Endodermal cell (in vitro differentiated cells): ENCODE measurements around the gene TRPM4. TPM values are rescaled to one million over a fixed set of nuclear protein-coding genes. Genes with fewer than 3 reads are reported as not detected.

ENCODE experiments used
- DNase-seq: peaks from one replicate; pipeline ENCODE4 v3.0.0-alpha.2; 2017
- H3K27ac ChIP-seq: 2 replicates; pipeline ENCODE4 v1.5.1; 2013; ENCODE audit warnings: mild to moderate bottlenecking, low read depth, low read length, moderate library complexity
- H3K27me3 ChIP-seq: 2 replicates; pipeline ENCODE4 v1.6.1; 2013; ENCODE audit warnings: mild to moderate bottlenecking, low read length, moderate library complexity; ENCODE audit not compliant: insufficient read depth, control insufficient read depth, poor library complexity, severe bottlenecking
- H3K36me3 ChIP-seq: 2 replicates; pipeline ENCODE4 v1.7.0; 2013; ENCODE audit warnings: mild to moderate bottlenecking, low read length, moderate library complexity; ENCODE audit not compliant: control insufficient read depth, insufficient read depth
- H3K4me1 ChIP-seq: one replicate; pipeline ENCODE4 v1.7.0; 2013; ENCODE audit warnings: low read length; ENCODE audit not compliant: control insufficient read depth, insufficient read depth
- H3K4me3 ChIP-seq: 2 replicates; pipeline ENCODE4 v1.5.1; 2013; ENCODE audit warnings: mild to moderate bottlenecking, low read length, moderate library complexity
- H3K9ac ChIP-seq: 2 replicates; pipeline ENCODE4 v1.6.1; 2013; ENCODE audit warnings: mild to moderate bottlenecking, low read length, moderate library complexity; ENCODE audit not compliant: poor library complexity, severe bottlenecking; ENCODE audit errors: extremely low read depth
- H3K9me3 ChIP-seq: 2 replicates; pipeline ENCODE4 v1.6.1; 2013; ENCODE audit warnings: mild to moderate bottlenecking, low read length, moderate library complexity; ENCODE audit not compliant: control insufficient read depth
- H3K27ac Mint-ChIP-seq: 2 replicates; pipeline ENCODE4 v1.8.0; 2020; ENCODE audit warnings: mixed read lengths
- H3K27me3 Mint-ChIP-seq: 2 replicates; pipeline ENCODE4 v1.8.0; 2021; ENCODE audit warnings: mild to moderate bottlenecking, mixed read lengths; ENCODE audit not compliant: insufficient read depth
- H3K36me3 Mint-ChIP-seq: 2 replicates; pipeline ENCODE4 v1.8.0; 2020; ENCODE audit warnings: low read depth, mixed read lengths
- H3K4me1 Mint-ChIP-seq: 2 replicates; pipeline ENCODE4 v1.8.0; 2020; ENCODE audit warnings: mixed read lengths
- H3K4me3 Mint-ChIP-seq: 2 replicates; pipeline ENCODE4 v1.8.0; 2020; ENCODE audit warnings: mild to moderate bottlenecking, moderate library complexity, mixed read lengths
- H3K9me3 Mint-ChIP-seq: 2 replicates; pipeline ENCODE4 v1.8.0; 2020; ENCODE audit warnings: mild to moderate bottlenecking, mixed read lengths
- WGBS, 2 experiments: methylation state at CpG; one replicate each; pipeline versions ENCODE4 v1.1.5 to v1.1.7; 2013; ENCODE audit warnings: missing lambda C conversion rate in 2 of 2, mixed read lengths in 1 of 2; ENCODE audit not compliant: insufficient coverage in 1 of 2, insufficient read length in 1 of 2; 5-methylcytosine and 5-hydroxymethylcytosine counted together
- total RNA-seq, 2 donors: library from RNA; stranded (reverse); fragmentation: NEBNext Ultra II Directional in 1 of 2; extraction: Animal tissue kit (Norgen Biotek cat#: 25700) in 1 of 2; gene quantifications; 2 replicates in 1 of 2; 3 replicates in 1 of 2; pipeline ENCODE4 v1.2.1, GENCODE V29; 2021
- TF ChIP-seq, protein P1 (sequence below): fragments of 200-600 bp; sonication (generic); conservative IDR thresholded peaks from 2 replicates; pipeline ENCODE4 v1.5.0; 2021; ENCODE audit warnings: antibody characterized with exemption, mild to moderate bottlenecking

The TRPM4 gene
- total RNA-seq, 2 donors from 2014 or later = 22.0 to 33.3 TPM

DNA sequence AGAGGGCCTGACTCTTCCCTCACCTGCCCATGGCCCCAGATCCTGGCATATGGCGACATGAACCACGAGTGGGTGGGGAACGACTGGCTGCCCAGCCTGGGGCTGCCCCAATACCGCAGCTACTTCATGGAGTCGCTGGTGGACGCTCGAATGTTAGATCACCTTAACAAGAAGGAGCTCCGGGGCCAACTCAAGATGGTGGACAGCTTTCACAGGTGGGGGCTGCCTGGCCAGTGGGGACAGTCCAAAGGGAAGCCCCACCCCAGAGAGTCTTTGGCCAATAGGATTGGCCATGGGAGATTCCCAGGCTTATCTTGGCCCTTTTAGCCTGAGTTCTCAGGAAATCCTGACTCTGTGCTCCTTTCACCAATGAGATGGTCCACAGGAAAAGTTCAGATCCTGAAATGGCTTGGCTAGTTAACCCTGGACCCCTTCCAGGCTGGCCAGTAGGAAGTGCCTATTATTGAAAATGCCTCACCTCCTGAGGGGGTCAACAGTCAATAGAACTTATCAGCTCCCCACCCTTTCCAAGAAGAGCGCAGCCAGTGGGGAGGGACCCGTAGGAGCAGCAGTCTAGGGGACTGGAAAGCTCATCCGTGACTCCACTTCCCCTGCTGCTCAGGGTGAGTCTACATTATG is 9.4 kb upstream of the TRPM4 start:
- H3K4me1 Mint-ChIP-seq = peaks cover 12% of the 10 kb centered on the region
- Histone ChIP-seq H3K4me3 (peak overlapping the region; percentile 94), H3K9ac (no peak overlapping the region), H3K36me3 (no peaks in the 10 kb centered on the region), H3K4me1 (peaks cover 6% of the 10 kb centered on the region), H3K27me3 (peaks cover 6% of the 10 kb centered on the region), H3K27ac (no peak overlapping the region), H3K9me3 (no peaks in the 10 kb centered on the region)
- no peak for DNase-seq
- peaks cover 23% of the 10 kb centered on the region for H3K27me3 Mint-ChIP-seq
- H3K36me3 Mint-ChIP-seq = no peaks in the 10 kb centered on the region
- TF ChIP-seq, protein P1, sequence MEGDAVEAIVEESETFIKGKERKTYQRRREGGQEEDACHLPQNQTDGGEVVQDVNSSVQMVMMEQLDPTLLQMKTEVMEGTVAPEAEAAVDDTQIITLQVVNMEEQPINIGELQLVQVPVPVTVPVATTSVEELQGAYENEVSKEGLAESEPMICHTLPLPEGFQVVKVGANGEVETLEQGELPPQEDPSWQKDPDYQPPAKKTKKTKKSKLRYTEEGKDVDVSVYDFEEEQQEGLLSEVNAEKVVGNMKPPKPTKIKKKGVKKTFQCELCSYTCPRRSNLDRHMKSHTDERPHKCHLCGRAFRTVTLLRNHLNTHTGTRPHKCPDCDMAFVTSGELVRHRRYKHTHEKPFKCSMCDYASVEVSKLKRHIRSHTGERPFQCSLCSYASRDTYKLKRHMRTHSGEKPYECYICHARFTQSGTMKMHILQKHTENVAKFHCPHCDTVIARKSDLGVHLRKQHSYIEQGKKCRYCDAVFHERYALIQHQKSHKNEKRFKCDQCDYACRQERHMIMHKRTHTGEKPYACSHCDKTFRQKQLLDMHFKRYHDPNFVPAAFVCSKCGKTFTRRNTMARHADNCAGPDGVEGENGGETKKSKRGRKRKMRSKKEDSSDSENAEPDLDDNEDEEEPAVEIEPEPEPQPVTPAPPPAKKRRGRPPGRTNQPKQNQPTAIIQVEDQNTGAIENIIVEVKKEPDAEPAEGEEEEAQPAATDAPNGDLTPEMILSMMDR = no peak
- WGBS, 2 experiments = 79 to 87% methylated on average over 9 to 11 of the region's 11 CpGs
- H3K4me3 Mint-ChIP-seq = peak overlapping the region; percentile 75
- H3K27ac Mint-ChIP-seq = peak overlapping the region; percentile 82
- H3K9me3 Mint-ChIP-seq = peaks cover 4% of the 10 kb centered on the region

DNA sequence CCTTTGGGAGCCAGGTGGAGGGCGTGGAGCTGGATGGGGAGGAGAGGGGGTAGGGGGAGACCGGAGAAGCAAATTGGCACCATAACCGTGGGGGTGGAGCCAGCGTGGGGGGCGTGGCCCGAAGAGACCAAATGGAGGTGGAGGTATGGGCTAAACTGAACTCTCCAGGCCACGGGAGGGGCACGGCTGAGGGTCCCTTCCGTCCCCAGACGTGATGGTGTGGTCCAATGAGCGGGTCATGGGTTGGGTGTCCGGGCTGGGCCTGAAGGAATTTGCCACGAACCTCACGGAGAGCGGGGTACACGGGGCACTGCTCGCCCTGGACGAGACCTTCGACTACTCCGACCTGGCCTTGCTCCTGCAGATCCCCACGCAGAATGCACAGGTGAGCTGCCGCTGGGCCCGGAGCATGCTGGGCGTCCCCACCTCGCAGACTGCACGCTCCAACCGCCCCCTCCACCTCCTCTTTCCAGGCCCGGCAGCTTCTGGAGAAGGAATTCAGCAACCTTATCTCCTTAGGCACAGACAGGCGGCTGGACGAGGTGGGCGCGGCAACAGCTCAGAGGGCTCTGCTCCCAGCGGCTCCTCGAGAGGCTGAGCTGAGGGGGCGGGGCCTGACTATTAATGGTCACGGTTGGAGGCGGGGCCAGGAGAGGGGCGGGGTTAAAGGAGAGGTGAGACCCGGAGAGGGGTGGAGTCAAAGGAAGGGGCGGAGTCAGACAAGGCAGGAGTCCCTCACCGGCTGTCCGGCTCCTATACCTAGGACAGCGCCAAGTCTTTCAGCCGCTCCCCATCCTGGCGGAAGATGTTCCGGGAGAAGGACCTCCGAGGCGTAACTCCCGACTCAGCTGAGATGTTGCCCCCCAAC is 8.6 kb upstream of the TRPM4 start:
- peaks cover 11% of the 10 kb centered on the region for H3K27me3 ChIP-seq
- peak overlapping the region; percentile 89 for H3K27ac Mint-ChIP-seq
- H3K9ac ChIP-seq = peak overlapping the region; percentile 59
- H3K4me3 ChIP-seq = peak overlapping the region; percentile 94
- no peaks in the 10 kb centered on the region for H3K9me3 ChIP-seq
- H3K4me1 ChIP-seq = peaks cover 6% of the 10 kb centered on the region
- H3K4me1 Mint-ChIP-seq = peaks cover 12% of the 10 kb centered on the region
- H3K27me3 Mint-ChIP-seq = peaks cover 31% of the 10 kb centered on the region
- peak overlapping the region; percentile 75 for H3K4me3 Mint-ChIP-seq
- TF ChIP-seq, protein P1 = no peak
- peak; percentile 100 for DNase-seq
- no peaks in the 10 kb centered on the region for H3K36me3 Mint-ChIP-seq
- H3K9me3 Mint-ChIP-seq = peaks cover 4% of the 10 kb centered on the region
- WGBS, 2 experiments = 1 to 2% methylated on average over 23 to 49 of the region's 49 CpGs
- peak overlapping the region; percentile 89 for H3K27ac ChIP-seq
- H3K36me3 ChIP-seq = no peaks in the 10 kb centered on the region

DNA sequence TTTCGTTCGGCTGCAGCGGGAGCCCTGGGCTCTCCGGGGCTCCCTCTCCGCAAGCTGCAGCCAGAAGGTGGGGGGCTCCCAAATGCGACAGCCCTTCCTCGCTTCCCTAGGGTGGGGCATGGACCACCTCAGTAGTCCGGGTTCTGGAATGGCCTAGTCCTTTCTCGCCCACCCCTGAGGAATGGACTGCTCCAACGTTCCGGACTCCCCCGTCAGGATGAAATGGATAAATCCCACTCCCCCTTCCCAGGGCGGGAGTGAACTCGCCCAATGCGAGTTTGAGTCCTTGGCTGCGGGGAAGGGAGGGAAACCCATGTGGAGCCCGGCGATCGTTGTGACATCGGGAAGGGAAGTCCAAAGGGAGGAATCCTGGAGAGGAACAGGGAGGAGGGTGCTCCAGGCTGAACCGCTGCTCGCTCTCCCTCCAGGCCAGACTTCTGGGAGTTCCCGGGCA is 7.9 kb upstream of the TRPM4 start:
- peaks cover 38% of the 10 kb centered on the region for H3K27me3 Mint-ChIP-seq

More for the DNA sequence above, 7.9 kb upstream of the TRPM4 start:
- no peaks in the 10 kb centered on the region for H3K9me3 ChIP-seq
- Mint-ChIP-seq H3K9me3 (peaks cover 4% of the 10 kb centered on the region), H3K27ac (peak overlapping the region; percentile 89), H3K36me3 (no peaks in the 10 kb centered on the region), H3K4me3 (peak overlapping the region; percentile 75), H3K4me1 (peaks cover 12% of the 10 kb centered on the region)
- peaks cover 14% of the 10 kb centered on the region for H3K27me3 ChIP-seq
- 0 to 1% methylated on average over 10 to 23 of the region's 23 CpGs for WGBS, 2 experiments
- H3K4me3 ChIP-seq = peak overlapping the region; percentile 94
- peak overlapping the region; percentile 94 for H3K27ac ChIP-seq
- H3K4me1 ChIP-seq = peaks cover 6% of the 10 kb centered on the region
- H3K36me3 ChIP-seq = no peaks in the 10 kb centered on the region
- TF ChIP-seq, protein P1 = no peak
- H3K9ac ChIP-seq = peak overlapping the region; percentile 57
- peak; percentile 93 for DNase-seq
